Esophagus muscularis mucosa (tissue), 4 donors: ENCODE data around the gene YEATS2. TPM values are rescaled to one million over a fixed set of nuclear protein-coding genes. Genes with fewer than 3 reads are reported as not detected.

Source experiments
- DNase-seq: peaks from one replicate; pipeline ENCODE4 v3.0.0-alpha.2; 2017; ENCODE audit errors: extremely low spot score
- H3K27ac ChIP-seq, 4 donors: fragments of 200-600 bp; sonication (generic); replicated peaks in 1 of 4; 1 replicate in 3 of 4; 2 replicates in 1 of 4; pipeline ENCODE4 v1.5.1; 2016 to 2019; ENCODE audit warnings: mild to moderate bottlenecking in 1 of 4
- H3K27me3 ChIP-seq, 4 donors: fragments of 200-600 bp; sonication (generic); one replicate each; pipeline versions ENCODE4 v1.5.1 to v1.6.0; 2016 to 2019
- H3K36me3 ChIP-seq, 4 donors: fragments of 200-600 bp; sonication (generic); one replicate each; pipeline ENCODE4 v1.5.1; 2016 to 2019
- H3K4me1 ChIP-seq, 4 donors: fragments of 200-600 bp; sonication (generic); one replicate each; pipeline ENCODE4 v1.5.1; 2016 to 2019
- H3K4me3 ChIP-seq, 4 donors: fragments of 200-600 bp; sonication (generic); 1 replicate in 2 of 4; 2 replicates in 2 of 4; pipeline ENCODE4 v1.5.1; 2016 to 2019; ENCODE audit warnings: mild to moderate bottlenecking in 4 of 4, moderate library complexity in 1 of 4
- H3K9me3 ChIP-seq, 4 donors: fragments of 200-600 bp; sonication (generic); 1 replicate in 3 of 4; 2 replicates in 1 of 4; pipeline ENCODE4 v1.5.1; 2016 to 2019
- EP300 ChIP-seq: sonication (generic); formaldehyde crosslinking; IDR thresholded peaks from one replicate; pipeline ENCODE4 v1.6.1; 2017; ENCODE audit warnings: antibody characterized with exemption
- POLR2A ChIP-seq: fragments of 450-650 bp; IDR thresholded peaks from one replicate; pipeline ENCODE4 v1.6.1; 2017; ENCODE audit warnings: antibody characterized with exemption, moderate library complexity, mild to moderate bottlenecking, low read depth
- POLR2AphosphoS5 ChIP-seq, 2 donors: sonication (generic); formaldehyde crosslinking; IDR thresholded peaks; one replicate each; pipeline ENCODE4 v1.6.1; 2017; ENCODE audit warnings: antibody characterized with exemption in 2 of 2
- WGBS: methylation state at CpG from one replicate; pipeline ENCODE4 v1.1.5; 2018; 5-methylcytosine and 5-hydroxymethylcytosine counted together
- intact Hi-C: fragments of 100-400 bp; cut with DNase I; formaldehyde crosslinking; loops from one replicate; pipeline ENCODE4 v1.15.1; 2023
- total RNA-seq, 4 donors: library from RNA; depleted of rRNA; stranded (reverse); fragments of >200 nt; gene quantifications; one replicate each; pipeline versions ENCODE4 v1.1.0 to v1.2.1, GENCODE V29; 2016
- TF ChIP-seq, protein P1 (sequence below), 3 experiments: fragments of 200-600 bp in 2 of 3; fragments of 450-650 bp in 1 of 3; sonication (generic) in 2 of 3; IDR thresholded peaks; one replicate each; pipeline ENCODE4 v1.5.1; 2017 to 2019; ENCODE audit warnings: antibody characterized with exemption in 3 of 3, mild to moderate bottlenecking in 2 of 3, moderate library complexity in 1 of 3

The YEATS2 gene
- total RNA-seq, 4 donors from 2014 or later: 18.2 to 34.3 (median 29.5) TPM

DNA sequence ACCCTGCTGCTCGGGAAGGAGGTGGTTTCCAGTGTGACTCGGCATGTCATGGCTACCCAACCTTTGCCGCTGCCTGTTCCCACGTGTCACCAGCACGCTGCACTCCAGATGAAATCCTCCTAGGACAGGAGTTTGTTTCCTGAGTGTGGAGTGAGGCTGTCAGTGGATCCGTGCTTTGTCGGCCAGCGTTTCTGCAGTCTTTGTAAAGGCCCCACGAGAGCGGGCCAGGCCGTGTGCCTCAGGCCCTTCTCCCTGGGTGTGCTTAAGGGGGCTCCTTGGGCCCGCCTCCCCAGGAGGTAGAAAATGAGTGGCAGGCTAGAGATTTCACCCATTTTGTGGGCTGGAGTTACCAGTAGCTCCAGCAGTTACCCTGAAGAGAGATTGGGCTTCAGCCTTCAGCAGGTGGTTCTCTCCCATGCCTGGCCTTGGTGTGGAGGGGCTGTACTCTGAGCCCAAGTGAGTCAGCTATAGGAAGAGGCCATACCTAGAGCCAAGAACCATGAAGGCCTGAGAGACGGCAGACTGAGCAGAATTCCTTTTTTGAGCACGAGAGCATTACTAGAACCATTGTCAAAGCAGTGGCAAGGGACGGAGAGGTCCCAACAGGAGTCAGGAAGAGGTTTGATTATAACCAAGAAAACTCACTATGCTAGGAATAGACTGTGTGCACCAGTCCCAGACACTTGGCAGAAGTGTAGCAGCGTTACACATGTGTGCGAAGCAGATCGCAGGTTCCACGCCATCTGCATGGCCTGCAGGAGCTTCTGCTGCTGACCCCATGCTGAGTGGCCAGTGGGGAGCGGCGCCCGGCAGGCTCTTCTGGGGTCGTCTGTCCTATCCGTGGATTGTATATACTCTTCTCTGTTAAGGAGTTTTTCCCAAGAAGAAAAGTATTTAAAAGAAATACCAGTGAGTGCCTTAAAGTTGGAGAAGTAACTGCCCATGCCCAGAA, 113.3 kb downstream of the YEATS2 start:
- DNase-seq: no peak
- 88% methylated on average over 24 of the region's 24 CpGs for WGBS
- intact Hi-C loops: no loop called here
- Histone ChIP-seq H3K36me3 (peaks cover 42 to 76% (median 68%) of the 10 kb centered on the region in 4 donors), H3K4me3 (no peak overlapping the region), H3K27ac (no peak overlapping the region), H3K4me1 (peaks cover 0 to 12% (median 2%) of the 10 kb centered on the region in 4 donors), H3K9me3 (no peaks in the 10 kb centered on the region), H3K27me3 (no peaks in the 10 kb centered on the region)
- TF ChIP-seq, protein P1, sequence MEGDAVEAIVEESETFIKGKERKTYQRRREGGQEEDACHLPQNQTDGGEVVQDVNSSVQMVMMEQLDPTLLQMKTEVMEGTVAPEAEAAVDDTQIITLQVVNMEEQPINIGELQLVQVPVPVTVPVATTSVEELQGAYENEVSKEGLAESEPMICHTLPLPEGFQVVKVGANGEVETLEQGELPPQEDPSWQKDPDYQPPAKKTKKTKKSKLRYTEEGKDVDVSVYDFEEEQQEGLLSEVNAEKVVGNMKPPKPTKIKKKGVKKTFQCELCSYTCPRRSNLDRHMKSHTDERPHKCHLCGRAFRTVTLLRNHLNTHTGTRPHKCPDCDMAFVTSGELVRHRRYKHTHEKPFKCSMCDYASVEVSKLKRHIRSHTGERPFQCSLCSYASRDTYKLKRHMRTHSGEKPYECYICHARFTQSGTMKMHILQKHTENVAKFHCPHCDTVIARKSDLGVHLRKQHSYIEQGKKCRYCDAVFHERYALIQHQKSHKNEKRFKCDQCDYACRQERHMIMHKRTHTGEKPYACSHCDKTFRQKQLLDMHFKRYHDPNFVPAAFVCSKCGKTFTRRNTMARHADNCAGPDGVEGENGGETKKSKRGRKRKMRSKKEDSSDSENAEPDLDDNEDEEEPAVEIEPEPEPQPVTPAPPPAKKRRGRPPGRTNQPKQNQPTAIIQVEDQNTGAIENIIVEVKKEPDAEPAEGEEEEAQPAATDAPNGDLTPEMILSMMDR (IDR thresholded peaks at IDR 0.05): no peak
- TF ChIP-seq EP300 (no peak), POLR2AphosphoS5 (IDR thresholded peaks at IDR 0.05) (no peak), POLR2A (no peak)

DNA sequence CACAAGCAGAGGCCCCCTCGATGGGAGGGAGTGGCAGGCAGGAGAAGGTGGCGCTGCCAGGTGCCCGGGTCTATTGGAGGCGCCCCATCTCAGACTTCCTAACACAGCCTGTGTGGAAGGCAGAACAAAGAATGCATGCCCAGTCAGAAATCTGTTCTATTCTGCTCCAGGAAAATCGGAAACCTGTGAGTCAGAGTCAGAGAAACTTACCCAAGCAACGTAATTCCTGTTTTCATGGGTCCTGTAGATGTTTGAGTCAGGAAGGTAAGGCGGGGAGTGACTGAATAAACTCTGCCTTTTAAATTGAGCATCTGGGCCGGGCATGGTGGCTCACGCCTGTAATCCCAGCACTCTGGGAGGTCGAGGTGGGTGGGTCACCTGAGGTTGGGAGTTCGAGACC, 114.0 kb downstream of the YEATS2 start:
- 93% methylated on average over 11 of the region's 11 CpGs for WGBS
- H3K36me3 ChIP-seq: peaks cover 42 to 76% (median 64%) of the 10 kb centered on the region in 4 donors
- no peaks in the 10 kb centered on the region for H3K9me3 ChIP-seq
- no peaks in the 10 kb centered on the region for H3K27me3 ChIP-seq
- no peak overlapping the region for H3K27ac ChIP-seq
- TF ChIP-seq EP300 (no peak), POLR2AphosphoS5 (IDR thresholded peaks at IDR 0.05) (no peak), POLR2A (no peak)
- TF ChIP-seq, protein P1 (IDR thresholded peaks at IDR 0.05): no peak
- peaks cover 0 to 12% (median 2%) of the 10 kb centered on the region in 4 donors for H3K4me1 ChIP-seq
- no peak overlapping the region for H3K4me3 ChIP-seq
- no peak for DNase-seq
- intact Hi-C loops: no loop called here

DNA sequence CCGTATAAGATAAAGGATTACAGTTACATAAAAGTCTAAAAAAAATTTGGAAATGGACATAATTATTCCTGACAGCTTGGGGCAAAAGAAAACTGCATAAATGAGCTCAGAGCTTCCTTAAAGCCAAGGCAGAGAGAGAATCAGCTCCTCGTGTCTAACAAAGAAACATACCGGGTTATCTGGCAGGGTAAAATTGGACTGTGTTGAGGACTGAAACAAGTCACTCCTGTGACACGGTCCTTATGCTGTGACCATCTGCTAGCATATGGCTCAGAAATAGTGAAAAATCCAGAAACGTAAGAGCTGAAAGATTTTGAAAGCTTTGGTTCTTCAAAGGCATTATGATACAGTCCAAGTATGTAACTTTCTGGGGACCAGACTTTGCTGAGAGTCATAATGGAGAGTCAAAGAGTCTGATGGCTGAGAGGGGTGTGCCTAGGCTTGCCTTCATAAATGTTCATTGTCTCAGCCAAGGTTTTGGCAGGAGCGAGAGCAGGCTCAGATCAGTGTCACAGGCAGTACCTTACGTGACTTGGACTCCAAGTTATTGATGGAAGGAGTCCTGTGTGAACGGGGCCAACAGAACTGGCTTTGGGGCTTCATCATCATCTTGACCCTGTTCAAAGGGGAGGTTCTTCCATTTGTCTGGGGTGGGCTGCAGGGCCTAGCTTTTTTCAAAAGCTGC, 115.3 kb downstream of the YEATS2 start:
- Histone ChIP-seq H3K9me3 (no peaks in the 10 kb centered on the region), H3K4me1 (peaks cover 0 to 12% (median 2%) of the 10 kb centered on the region in 4 donors), H3K27me3 (no peaks in the 10 kb centered on the region), H3K27ac (no peak overlapping the region), H3K4me3 (no peak overlapping the region), H3K36me3 (peaks cover 30 to 68% (median 57%) of the 10 kb centered on the region in 4 donors)
- intact Hi-C loops: no loop called here
- 75% methylated on average over 8 of the region's 8 CpGs for WGBS
- TF ChIP-seq EP300: no peak
- TF ChIP-seq, protein P1 (IDR thresholded peaks at IDR 0.05): no peak
- no peak for TF ChIP-seq POLR2AphosphoS5 (IDR thresholded peaks at IDR 0.05)
- no peak for TF ChIP-seq POLR2A
- no peak for DNase-seq

DNA sequence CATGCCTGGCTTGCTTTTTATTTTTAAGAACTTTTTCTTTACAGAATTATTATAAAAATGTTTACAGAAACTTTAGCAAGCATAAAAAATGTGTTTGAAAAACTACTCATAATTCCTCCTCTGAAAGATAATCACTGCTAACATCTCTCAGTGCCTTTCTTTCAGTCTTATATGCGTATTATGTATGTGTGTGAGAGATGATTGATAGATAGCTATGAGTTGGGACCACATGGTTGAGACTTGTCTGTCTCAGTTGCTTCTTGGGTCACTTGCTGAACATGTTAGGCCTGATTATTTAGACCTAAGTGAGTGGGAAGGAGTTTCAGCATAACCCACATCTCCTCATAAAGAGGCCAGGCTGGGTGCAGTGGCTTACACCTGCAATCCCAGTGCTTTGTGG, 116.6 kb downstream of the YEATS2 start:
- intact Hi-C loops: no loop called here

More for the DNA sequence above, 116.6 kb downstream of the YEATS2 start:
- Histone ChIP-seq H3K27me3 (no peaks in the 10 kb centered on the region), H3K27ac (no peak overlapping the region), H3K36me3 (peaks cover 17 to 59% (median 43%) of the 10 kb centered on the region in 4 donors), H3K4me3 (no peak overlapping the region), H3K9me3 (no peaks in the 10 kb centered on the region), H3K4me1 (peaks cover 0 to 12% (median 2%) of the 10 kb centered on the region in 4 donors)
- no peak for DNase-seq
- 54% methylated on average over 1 of the region's 1 CpG for WGBS
- no peak for TF ChIP-seq POLR2A
- TF ChIP-seq POLR2AphosphoS5 (IDR thresholded peaks at IDR 0.05): no peak
- TF ChIP-seq, protein P1 (IDR thresholded peaks at IDR 0.05): no peak
- no peak for TF ChIP-seq EP300
